Activated CD4-positive, alpha-beta T cell treated with anti-CD3 and anti-CD28 coated beads, Interleukin-2, amount 10 ng/mL, durations not matched to agents 7 days and 5 days (primary cell): ENCODE measurements around the gene PTGR3. TPM values are rescaled to one million over a fixed set of nuclear protein-coding genes. Genes with fewer than 3 reads are reported as not detected.

Experiments used
- total RNA-seq, 2 experiments: library from RNA; stranded (reverse); gene quantifications; one replicate each; pipeline ENCODE4 v1.2.3, GENCODE V29; 2021

Gene PTGR3
- total RNA-seq, 2 experiments from 2014 or later: 35.8 to 38.6 TPM

Other genes starting within 250 kb of the PTGR3 start
- gene TSHZ1, start 1.7 kb upstream of the PTGR3 start, total RNA-seq: 10 to 100 TPM; 22.0 to 23.6 TPM
- not detected for gene SMIM21, start 218.6 kb upstream of the PTGR3 start, total RNA-seq